ENCODE measurements around the gene BCL3. TPM values are rescaled to one million over a fixed set of nuclear protein-coding genes. Genes with fewer than 3 reads are reported as not detected.
A peak's percentile ranks its signal among the peaks of the same experiment; 100 is the strongest.

Gene BCL3
- total and polyA plus RNA-seq, 2 of the 4 experiments (the other 2 are of a cell fraction) = 1.6 to 26.0 TPM

DNA sequence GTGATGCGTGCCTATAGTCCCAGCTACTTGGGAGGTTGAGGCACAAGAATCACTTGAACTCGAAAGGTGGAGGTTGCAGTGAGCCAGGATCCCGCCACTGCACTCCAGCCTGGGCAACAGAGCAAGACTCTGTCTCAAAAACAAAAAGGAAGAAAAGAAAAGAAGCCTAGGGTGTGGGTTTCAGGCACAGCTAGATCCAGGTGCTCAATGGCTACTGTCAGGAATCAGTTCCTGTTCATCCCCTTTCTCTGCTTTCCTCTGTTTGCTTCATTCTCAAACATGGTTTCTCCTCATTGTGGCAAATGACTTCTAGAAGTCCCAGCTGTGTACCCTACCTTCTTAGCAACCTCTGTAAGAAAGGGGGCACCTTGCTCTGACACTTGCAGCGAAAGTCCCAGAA, 35.0 kb downstream of the BCL3 start:
- no peak overlapping the region for H3K4me3 ChIP-seq (ENCODE audit: insufficient read depth, low read depth, low read length)
- no peaks in the 10 kb centered on the region for H3K36me3 ChIP-seq (ENCODE audit: control insufficient read depth, insufficient read depth, low read length)
- H4K5ac ChIP-seq (ENCODE audit: low read depth, low read length) = no peak overlapping the region
- 0 out of 2 replicates have a peak overlapping the region, but pooled peaks have one; percentile 32 for H2BK120ac ChIP-seq (ENCODE audit: low read depth, low read length)
- H3K4ac ChIP-seq (ENCODE audit: low read depth, low read length) = no peak overlapping the region
- 94% methylated on average over 3 of the region's 4 CpGs; no CpG with 5 or more reads in 1 of the 2 experiments for WGBS, 2 experiments (ENCODE audit: extremely low coverage in 2 of 2, insufficient read length in 1 of 2)
- H3K4me1 ChIP-seq (ENCODE audit: control insufficient read depth, insufficient read depth, low read length) = no peaks in the 10 kb centered on the region
- no peak overlapping the region for H3K18ac ChIP-seq (ENCODE audit: low read depth, low read length)
- no peak overlapping the region for H3K27ac ChIP-seq (ENCODE audit: insufficient read depth, low read length)
- H3K9me3 ChIP-seq (ENCODE audit: control insufficient read depth, insufficient read depth, low read length) = no peaks in the 10 kb centered on the region
- TF ChIP-seq RCOR1 (IDR thresholded peaks at IDR 0.05; ENCODE audit: insufficient replicate concordance, low read length) = no peak
- TF ChIP-seq FOS (IDR thresholded peaks at IDR 0.05; ENCODE audit: low read depth, low read length) = no peak
- no peak for TF ChIP-seq SMC3 (IDR thresholded peaks at IDR 0.05; ENCODE audit: low read depth, low read length)
- TF ChIP-seq MXI1 (IDR thresholded peaks at IDR 0.05; ENCODE audit: borderline replicate concordance, low read depth, low read length) = no peak
- TF ChIP-seq BHLHE40 (IDR thresholded peaks at IDR 0.05; ENCODE audit: low read depth, low read length) = no peak
- TF ChIP-seq CHD1 (IDR thresholded peaks at IDR 0.05; ENCODE audit: low read depth, low read length) = no peak
- TF ChIP-seq MAZ (IDR thresholded peaks at IDR 0.05; ENCODE audit: borderline replicate concordance, low read depth, low read length) = no peak
- no peak for TF ChIP-seq MAFK (IDR thresholded peaks at IDR 0.05; ENCODE audit: low read depth, low read length)
- no peak for TF ChIP-seq POLR2A (IDR thresholded peaks at IDR 0.05; ENCODE audit: low read depth, low read length)
- TF ChIP-seq NFE2L2 (IDR thresholded peaks at IDR 0.05; ENCODE audit: low read depth, low read length) = no peak
- TF ChIP-seq, protein P1, sequence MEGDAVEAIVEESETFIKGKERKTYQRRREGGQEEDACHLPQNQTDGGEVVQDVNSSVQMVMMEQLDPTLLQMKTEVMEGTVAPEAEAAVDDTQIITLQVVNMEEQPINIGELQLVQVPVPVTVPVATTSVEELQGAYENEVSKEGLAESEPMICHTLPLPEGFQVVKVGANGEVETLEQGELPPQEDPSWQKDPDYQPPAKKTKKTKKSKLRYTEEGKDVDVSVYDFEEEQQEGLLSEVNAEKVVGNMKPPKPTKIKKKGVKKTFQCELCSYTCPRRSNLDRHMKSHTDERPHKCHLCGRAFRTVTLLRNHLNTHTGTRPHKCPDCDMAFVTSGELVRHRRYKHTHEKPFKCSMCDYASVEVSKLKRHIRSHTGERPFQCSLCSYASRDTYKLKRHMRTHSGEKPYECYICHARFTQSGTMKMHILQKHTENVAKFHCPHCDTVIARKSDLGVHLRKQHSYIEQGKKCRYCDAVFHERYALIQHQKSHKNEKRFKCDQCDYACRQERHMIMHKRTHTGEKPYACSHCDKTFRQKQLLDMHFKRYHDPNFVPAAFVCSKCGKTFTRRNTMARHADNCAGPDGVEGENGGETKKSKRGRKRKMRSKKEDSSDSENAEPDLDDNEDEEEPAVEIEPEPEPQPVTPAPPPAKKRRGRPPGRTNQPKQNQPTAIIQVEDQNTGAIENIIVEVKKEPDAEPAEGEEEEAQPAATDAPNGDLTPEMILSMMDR (conservative IDR thresholded peaks at IDR 0.05; ENCODE audit: low read depth, low read length) = no peak
- TF ChIP-seq, protein P2, sequence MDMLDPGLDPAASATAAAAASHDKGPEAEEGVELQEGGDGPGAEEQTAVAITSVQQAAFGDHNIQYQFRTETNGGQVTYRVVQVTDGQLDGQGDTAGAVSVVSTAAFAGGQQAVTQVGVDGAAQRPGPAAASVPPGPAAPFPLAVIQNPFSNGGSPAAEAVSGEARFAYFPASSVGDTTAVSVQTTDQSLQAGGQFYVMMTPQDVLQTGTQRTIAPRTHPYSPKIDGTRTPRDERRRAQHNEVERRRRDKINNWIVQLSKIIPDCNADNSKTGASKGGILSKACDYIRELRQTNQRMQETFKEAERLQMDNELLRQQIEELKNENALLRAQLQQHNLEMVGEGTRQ (IDR thresholded peaks at IDR 0.05; ENCODE audit: low read depth, low read length) = no peak
- TF ChIP-seq RFX5 (IDR thresholded peaks at IDR 0.05; ENCODE audit: low read depth, low read length) = no peak
- TF ChIP-seq RAD21 (IDR thresholded peaks at IDR 0.05; ENCODE audit: low read length) = no peak
- no peak for TF ChIP-seq CEBPB (IDR thresholded peaks at IDR 0.05; ENCODE audit: low read depth, low read length)
- TF ChIP-seq, protein P3, sequence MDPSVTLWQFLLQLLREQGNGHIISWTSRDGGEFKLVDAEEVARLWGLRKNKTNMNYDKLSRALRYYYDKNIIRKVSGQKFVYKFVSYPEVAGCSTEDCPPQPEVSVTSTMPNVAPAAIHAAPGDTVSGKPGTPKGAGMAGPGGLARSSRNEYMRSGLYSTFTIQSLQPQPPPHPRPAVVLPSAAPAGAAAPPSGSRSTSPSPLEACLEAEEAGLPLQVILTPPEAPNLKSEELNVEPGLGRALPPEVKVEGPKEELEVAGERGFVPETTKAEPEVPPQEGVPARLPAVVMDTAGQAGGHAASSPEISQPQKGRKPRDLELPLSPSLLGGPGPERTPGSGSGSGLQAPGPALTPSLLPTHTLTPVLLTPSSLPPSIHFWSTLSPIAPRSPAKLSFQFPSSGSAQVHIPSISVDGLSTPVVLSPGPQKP (IDR thresholded peaks at IDR 0.05; ENCODE audit: borderline replicate concordance, low read depth, low read length) = no peak
- no peak overlapping the region for H2BK15ac ChIP-seq (ENCODE audit: low read depth, low read length)
- peak overlapping the region; percentile 35; the same call in 1 of the 2 replicates for H2BK20ac ChIP-seq (ENCODE audit: low read depth, low read length)
- no peak overlapping the region for H3K56ac ChIP-seq (ENCODE audit: extremely low read depth, insufficient read depth, low read length)
- no peak overlapping the region for H2AFZ ChIP-seq (replicated peaks; ENCODE audit: low read length, poor library complexity)
- H4K20me1 ChIP-seq (ENCODE audit: insufficient read depth, low read length) = no peaks in the 10 kb centered on the region
- DNase-seq (no peak), ATAC-seq (ENCODE audit: low read depth) (no peak)
- no peak overlapping the region; the same call in 1 of the 2 replicates for H2AK5ac ChIP-seq (ENCODE audit: low read depth, low read length)
- in situ Hi-C loops (cut with MboI; ENCODE audit: low sequenced_read_pairs) = loop anchor here (5.0 to 25.0 kb wide), 2 partner anchors 59 to 221 kb away; no protein-coding TSS in a partner anchor
- H4K8ac ChIP-seq (ENCODE audit: low read depth in 2 of 2, low read length in 2 of 2) = 0 out of 4 replicates have a peak overlapping the region, but pooled peaks of 1 of the 2 experiments have one; percentile 25
- CTCF ChIA-PET = interaction anchor here (0.8 to 1.4 kb wide), 2 partner anchors 60 to 63 kb away, joined by 4 read pairs; partner anchors contain the start of gene NECTIN2
- intact Hi-C loops (cut with micrococcal nuclease) = no loop called here
- no peak overlapping the region for H2AK9ac ChIP-seq (replicated peaks; ENCODE audit: low read depth, low read length, poor library complexity)
- no peak overlapping the region for H3K4me2 ChIP-seq (ENCODE audit: low read depth, low read length)
- dilution Hi-C loops (cut with HindIII; ENCODE audit: low sequenced_read_pairs, unreplicated experiment) = no loop called here
- no peak overlapping the region for H3K14ac ChIP-seq (replicated peaks; ENCODE audit: low read depth, low read length)
- POLR2A ChIA-PET (ENCODE audit: unreplicated experiment) = no interaction called here
- no peak overlapping the region for H3K23ac ChIP-seq (ENCODE audit: low read depth, low read length)
- no peaks in the 10 kb centered on the region for H3K27me3 ChIP-seq (ENCODE audit: control insufficient read depth, insufficient read depth, low read length)
- H3K9me1 ChIP-seq (ENCODE audit: insufficient read depth, low read length) = no peaks in the 10 kb centered on the region
- no peak overlapping the region for H4K91ac ChIP-seq (ENCODE audit: insufficient read depth, low read depth, low read length)
- no peak overlapping the region for H2BK5ac ChIP-seq (ENCODE audit: low read depth, low read length, poor library complexity, severe bottlenecking)
- H3K79me1 ChIP-seq (ENCODE audit: low read depth in 1 of 2, low read length in 2 of 2) = no peaks in the 10 kb centered on the region
- no TSS peak for BruUV-seq (replicated peaks)
- no peak overlapping the region for H3K9ac ChIP-seq (ENCODE audit: low read depth, low read length)
